ENCODE results near the gene ORAI2.
A peak's percentile ranks its signal among the peaks of the same experiment; 100 is the strongest.

ORAI2 gene

DNA sequence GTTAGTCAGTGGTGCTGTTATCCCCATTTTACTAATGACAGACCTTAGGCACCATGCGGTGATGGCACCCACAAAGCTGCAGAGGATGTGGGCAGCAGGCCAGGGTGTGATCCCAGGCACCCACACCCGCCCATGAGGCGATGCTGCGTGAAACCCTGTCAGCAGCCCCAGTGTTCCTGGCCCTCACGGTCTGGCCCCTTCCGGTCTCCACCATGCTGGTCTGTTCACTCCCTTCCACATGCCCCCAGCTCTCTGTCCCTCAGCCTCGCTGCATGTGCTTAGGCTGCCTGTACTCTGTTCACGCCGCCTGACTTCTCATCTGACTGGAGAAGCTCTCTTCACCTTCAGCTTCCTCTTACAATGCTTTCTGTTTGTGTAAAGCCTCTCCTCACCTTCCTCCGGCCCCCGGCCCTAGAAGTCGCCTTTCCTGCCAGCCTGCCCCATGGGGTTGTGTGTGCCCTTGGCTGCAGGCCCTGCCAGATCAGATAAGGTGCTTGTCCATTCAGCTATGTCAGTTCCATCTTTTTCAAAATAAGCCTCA lies 17.6 kb upstream of the ORAI2 start:
- DNase-seq, result peak; percentile 57 to 71

DNA sequence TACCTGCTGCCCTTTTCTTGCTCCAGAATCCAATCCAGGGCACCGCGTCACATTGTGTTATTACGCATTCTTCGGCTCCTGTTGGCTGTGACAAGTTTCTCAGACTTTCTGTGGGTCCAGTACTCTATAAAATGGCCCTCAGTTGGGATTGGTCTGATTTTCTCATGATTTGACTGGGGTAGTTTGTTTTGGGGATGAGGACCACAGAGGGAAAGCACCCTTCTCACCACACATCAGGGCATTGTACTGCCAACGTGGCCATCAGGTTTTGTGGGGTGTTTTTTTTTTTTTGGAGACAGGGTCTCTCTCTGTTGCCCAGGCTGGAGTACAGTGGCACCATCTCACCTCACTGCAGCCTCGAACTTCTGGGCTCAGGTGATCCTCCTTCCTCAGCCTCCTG lies 17.0 kb upstream of the ORAI2 start:
- no peak for DNase-seq

DNA sequence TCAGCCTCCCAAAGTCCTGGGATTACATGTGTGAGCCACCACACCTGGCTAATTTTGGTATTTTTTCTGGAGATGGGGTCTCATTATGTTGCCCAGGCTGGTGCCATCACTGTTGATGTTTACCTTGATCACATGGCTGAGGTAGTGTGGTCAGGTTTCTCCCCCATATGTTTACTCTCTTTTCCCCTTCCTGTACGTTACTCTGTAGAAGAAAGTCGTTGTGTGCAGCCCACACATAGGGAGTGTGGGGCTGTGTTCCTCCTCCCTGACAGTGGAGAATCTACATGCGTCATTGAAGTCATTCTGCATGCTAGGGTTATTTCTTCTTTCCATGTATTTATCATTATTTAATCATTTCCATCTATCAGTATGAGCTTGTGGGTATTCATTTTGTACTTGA lies 16.3 kb upstream of the ORAI2 start:
- no peak for DNase-seq

DNA sequence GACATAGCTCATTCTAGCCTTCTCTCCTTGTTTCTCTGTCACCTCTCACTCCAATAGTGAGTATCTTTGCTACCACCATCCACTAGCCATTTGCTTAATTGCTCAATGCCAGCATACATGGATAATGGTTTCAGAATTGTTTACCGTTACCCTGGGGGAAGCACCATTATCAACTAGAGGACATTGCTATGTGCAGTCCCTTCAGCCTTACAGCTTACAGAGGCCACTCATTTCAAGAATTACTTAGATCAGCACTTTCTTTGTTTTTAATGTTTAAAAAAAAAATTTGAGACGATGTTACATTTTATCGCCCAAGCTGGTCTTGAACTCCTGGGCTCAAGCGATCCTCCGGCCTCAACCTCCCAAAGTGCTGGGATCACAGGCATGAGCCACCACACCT lies 14.8 kb upstream of the ORAI2 start:
- no peak for DNase-seq

DNA sequence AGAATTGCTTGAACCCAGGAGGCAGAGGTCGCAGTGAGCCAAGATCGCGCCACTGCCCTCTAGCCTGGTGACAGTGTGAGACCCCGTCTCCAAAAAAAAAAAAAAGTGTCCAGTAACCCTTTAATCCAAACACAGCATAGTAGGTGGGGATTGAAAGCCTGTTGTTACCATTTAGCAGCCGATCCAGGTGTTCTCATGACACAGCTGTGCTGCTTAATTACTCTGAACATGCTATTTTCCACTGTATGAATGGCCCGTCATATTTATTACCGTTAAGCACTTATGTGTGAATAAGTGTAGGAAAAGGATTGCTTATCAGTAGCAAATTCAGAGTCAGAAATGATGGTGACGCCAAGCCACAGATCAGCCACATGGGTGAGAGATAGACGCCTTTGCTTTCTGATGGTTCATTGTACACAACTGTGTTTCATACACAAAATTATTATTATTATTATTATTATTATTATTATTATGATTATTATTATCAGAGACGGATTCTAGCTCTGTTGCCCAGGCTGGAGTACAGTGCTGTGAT lies 11.6 kb upstream of the ORAI2 start:
- DNase-seq, result no peak

DNA sequence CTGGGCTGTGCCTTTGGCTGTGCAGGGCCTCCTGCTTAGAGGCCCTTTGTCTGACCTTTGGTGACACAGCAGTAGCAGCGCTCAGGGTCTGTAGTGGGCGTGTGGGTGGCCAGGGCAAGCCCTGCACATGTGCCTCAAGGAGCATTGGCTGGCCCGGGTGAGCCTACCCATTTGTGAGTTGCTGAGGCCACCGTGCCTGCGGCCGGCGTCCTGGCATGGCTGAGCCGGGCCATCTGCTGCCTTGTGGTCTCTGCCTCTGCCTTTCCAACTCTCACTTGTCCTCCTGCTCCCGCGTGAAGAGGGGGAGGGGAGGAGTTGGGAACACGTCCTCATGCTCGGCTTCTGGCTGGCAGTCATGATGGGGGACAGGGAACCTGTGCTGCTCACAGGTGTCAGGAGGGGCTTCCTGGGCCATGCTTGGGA lies 9.2 kb upstream of the ORAI2 start:
- DNase-seq, result no peak

DNA sequence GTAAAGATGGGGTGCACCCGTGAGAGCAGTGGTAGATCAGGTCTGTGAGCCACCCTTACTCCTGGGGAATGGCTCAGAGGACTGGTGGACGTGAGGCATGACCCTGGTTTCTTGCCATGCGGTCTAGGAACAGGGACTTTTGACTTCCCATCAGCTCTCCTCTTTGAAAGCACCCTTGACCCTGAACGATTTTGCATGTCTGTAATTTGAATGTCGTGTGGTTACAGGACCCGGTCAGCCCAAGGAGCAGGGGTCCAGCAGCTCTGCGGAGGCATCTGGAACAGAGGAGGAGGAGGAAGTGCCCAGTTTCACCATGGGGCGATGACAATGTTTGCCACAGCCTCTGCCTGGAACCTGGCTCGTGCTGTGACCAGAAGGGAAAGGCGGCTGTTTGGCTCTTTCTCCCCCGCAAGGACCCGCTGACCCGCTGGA lies 8.6 kb upstream of the ORAI2 start:
- no peak for DNase-seq

DNA sequence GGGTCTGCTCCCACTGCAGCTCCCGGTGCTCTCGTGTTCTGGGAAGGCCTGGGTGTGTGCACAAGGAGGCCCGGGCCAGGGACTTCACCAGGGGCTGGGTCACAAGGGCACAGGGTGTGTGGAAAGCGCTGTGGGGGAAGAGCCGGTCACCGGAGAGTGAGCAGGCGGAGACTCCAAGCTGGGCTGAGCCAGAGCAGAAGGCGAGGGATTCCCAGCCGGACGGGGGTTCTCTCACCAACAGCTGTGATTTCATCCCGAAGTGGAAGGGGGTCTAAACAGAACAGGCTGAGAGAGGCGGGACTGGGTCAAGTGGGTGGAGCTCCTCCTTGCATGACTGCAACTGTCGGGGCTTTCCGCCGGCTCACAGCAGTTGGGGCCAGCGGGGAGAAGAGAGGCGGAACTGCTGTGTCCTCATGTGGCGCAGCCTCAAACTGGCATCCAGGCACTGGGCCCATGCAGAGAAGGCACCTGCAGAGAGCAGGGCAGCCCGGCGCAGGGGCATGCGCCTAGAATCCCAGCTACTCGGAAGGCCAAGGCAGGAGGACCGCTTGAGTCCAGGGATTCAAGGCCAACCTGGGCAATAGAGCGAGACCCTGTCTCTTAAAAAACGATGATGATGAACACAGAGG lies 7.6 kb upstream of the ORAI2 start:
- DNase-seq, result peak; percentile 80 to 86

DNA sequence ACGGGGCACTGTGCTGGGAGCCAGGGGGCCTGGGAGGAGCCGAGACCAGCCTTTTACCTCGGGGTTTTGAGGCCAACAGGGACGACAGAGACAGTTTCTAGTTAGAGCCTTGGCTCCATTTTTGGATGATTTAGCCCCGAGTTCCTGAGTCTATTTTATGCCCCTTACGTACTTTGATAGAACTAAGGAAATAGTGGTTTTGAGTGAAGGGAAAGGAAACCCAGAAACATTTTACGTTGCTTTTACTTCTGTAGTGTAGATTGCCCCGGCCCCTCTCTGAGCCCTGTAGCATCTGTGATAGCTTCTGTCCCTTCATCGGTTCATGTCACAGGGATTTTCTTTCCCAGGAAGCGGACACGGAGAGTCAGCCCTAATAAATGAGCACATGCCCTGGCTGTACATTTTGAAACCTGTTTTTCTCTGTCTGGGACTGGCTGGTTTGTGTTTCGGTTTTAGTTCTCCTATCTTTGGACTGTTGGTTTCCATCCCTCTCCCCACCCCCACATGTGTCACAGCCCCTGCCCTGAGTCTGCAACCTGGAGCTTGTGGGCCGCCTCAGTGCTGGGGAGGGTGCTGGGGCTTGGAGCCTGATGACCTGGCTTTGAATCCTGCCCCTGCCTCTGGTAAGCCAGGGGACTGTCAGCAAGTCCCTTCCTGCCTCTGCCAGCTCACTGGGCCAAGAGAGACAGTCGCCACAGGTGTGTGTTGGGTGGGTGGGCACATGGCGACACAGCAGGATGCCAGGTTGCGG lies 6.9 kb upstream of the ORAI2 start:
- peak; percentile 76 to 82 for DNase-seq

DNA sequence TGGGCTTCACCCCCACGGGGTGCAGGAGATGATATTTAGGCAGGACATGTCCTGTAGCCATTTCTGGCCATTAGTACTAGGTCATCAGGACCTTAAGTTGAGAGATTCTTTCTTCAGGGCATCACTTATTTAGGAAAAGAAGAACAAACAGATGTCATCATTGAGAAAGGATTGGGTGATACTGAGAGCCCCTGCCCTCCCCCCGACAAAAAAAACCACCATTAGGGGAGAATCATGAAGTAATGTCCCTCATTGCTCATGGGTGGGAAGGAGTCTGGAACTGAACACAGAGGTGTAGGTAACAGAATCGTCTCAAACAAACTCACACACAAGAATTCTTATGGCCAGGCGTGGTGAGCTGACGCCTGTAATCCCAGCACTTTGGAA lies 6.4 kb upstream of the ORAI2 start:
- DNase-seq, result no peak

DNA sequence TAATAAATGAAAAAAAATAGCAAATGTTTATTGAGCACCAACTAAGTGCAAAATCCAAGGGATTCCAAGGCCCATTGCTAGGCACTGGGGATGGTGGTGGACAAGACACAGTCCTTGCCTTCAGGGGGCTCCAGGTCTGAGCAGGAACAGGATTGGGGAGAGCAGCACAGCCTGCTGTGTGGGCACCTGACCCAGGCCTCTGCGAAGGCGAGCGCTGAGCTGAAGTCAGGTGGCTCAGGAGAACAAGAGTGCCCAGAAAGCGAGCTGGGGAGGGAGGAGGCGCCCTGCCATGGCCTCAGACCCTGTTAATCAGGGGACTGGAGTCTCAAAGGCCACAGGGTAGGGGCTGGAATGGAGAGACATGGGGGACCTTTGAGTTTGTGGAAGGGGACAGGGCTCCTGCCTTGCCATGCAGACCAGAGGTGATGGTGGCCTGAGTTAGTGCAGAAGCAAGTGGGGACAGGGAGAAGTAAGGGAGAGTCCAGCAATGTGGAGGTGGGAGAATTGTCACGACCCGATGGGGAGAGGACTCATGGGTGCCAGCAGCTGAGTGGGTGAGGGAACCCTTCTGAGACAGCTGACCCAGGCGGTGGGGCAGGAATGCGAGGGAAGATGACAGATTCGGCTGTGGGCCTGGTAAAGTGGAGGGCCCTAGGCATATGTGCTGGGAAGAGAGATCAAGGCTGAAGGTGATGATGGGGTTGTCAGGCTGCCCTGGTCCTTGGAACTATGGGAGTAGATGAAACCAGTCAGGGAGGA lies 4.1 kb upstream of the ORAI2 start:
- no peak for DNase-seq

DNA sequence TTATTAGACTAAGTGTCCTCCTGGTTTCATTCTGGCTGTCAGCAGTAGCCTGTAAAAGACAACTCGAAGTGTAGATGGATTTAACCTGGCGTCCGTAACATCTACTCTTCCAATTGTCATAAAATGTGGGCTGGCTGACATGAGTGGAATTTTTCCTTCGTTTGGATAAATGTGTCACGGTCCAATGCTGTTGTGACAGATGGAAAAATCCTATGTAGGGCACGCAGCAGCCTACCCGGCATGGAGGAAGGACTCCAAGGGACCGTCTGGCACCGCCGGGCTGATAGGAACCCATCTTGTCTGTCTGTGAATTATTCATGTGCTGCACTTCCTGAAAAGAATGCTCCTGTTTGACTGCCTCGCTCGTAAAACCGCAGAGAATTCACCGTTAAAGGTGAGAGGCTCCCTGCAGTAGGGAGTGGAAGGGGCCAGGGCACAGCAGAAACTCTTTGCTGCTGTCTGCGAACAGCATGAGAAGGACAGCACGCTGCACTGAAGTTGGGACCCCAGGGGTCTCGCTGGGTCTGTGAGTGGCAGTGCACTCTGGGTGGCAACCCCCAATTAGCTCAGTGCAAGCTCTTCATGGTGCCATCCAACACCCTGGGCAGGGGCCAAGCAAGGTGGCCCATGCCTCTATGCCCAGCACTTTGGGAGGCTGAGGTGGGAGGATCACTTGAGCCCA lies 1.6 kb upstream of the ORAI2 start:
- DNase-seq, result peak; percentile 46 to 49

DNA sequence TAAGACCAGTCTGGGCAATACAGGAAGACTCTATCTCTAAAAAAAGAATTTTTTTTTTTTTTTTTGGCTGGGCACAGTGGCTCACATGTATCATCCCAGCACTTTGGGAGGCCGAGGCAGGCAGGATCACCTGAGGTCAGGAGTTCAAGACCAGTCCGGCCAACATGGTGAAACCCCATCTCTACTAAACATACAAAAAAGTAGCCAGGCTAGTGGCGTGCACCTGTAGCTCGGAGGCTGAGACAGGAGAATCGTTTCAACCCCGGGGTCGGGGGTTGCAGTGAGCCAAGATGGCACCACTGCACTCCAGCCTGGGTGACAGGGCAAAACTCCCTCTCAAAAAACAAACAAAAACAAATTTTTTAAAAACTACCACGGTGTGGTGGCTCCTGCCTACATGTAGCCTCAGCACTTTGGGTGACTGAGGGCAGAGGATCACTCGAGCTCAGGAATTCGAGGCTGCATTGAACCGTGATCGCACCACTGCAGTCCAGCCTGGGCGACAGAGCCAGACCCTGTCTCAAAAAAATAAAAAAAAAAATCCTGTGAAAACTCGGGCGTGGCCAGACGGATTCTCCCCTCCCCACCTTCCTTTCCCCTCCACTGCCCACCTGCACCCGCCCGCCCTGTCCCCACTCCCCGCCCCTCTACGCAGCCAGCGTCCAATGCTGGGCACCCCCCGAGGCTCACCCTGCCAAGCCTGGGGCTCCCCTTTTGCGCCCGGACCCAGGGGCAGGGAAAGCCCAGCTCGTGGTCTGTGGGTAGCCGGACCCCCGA lies 745 bp upstream of the ORAI2 start:
- DNase-seq, result no peak

DNA sequence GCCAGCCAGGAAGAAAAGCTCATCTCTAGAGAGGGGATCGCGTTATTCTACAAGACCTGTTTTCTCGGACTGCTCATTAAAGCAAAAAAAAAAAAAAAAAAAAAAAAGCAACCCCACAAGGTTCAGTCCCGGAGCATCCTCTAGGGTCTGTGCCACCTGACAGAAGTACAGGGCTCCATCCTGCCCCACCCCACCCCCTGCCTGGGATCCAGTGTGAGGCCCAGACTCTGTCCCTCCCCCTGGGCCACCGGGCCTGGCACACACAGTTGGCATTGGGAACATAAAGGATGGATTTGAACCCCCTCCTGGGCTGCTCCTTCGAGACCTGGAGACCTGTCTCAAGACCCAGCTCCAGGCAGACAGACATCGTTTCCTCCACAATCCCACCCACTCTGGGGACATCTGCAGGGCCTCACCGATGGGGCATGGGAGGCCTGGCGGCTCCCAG lies 688 bp downstream of the ORAI2 start:
- peak in 1 of 2 donors; percentile 37 for DNase-seq

DNA sequence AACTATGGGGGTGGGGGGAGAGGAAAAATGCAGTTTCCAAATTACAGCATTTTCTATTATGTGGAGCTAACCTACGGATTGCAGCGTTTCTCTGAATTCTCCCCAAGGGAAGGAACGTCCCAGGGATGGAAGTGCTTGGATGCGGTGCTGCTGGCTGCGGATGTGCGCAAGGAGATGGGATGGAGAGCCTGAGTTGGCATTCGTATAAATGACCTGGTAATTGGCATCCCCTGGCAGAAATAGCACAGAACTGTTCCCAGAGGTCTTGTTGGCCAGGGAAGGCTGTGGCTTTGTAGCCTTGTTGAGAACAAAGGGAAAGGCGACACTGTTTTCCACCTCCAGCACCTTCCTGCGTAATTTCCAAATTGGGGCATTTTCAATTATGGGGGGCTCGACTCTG lies 2.7 kb downstream of the ORAI2 start:
- no peak for DNase-seq

DNA sequence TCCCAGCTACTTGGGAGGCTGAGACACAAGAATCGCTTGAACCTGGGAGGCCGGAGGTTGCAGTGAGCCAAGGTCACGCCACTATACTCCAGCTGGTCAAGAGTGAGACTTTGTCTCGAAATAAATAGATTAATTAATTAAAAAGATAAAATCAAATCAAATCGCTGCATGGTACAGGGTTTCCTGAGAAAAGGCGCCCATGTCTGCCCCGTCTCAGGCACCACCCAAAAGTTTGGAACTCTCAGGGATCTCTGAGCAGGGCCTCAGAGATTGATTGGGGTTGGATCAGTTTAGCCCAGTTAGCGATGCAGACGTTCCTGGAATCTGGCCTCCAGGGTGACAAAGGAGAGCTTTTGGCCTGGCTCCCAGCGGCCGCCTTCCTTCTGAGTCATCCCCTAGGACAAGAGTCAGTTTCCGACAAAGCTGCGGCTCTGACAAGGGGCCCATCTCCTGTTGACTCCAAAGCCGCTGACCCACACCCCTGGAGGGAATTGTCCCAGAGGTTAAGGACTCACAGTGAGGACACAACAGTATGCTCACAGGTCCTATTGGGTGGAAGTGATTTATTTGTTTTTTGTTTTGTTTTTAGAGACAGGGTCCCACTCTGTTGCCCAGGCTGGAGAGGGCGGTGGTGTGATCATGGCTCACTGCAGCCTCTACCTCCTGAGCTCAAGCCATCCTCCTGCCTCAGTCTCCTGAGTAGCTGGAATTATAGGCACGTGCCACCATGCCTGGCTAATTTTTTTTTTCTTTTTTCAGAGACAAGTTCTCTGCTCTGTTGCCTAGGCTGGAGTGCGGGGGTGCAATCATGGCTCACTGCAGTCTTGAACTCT lies 6.8 kb downstream of the ORAI2 start:
- no peak for DNase-seq

DNA sequence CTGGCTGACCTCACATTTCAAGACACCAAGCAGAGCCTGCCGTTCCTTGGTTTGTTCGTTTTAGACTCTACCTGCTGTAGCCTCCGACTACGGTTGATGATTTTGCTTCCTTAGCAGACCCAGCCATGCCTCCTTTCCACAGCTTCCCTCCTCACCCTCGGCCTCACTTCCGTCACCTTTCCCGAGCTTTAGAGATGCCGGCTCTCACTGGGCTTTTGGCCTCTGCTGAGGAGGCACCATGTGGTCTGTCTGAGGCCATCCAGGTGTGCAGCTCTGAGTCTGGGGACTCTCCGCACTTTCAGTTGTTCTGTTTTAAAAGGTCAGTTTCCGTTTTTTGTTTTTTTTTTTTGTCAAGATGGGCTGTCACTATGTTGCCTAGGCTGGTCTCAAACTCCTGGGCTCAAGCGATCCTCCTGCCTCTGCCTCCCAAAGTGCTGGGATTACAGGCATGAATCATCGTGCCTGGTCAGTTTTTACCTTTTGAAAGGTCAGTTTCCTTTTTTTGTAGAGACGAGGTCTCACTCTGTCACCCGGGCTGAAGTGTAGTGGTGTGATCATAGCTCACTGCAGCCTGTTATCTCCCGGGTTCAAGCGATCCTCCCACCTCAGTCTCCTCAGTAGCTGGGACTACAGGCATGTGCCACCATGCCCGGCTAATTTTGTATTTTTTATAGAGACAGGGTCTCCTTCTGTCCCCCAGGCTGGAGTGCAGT lies 11.7 kb downstream of the ORAI2 start:
- DNase-seq, result no peak

DNA sequence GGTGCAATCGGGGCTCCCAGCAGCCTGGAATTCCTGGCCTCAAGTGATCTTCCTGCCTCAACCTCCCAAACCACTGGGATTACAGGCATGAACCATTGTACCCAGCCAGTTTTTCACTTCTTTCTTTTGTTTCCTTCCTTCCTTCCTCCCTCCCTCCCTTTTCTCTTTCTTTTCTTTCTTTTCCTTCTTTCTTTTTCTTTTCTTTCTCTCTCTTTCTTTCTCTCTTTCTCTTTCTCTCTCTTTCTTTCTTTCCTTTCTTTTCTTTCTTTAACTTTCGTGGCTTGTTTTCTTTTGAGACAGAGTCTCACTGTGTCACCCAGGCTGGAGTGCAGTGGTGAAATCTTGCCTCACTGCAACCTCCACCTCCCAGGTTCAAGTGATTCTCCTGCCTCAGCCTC lies 12.3 kb downstream of the ORAI2 start:
- DNase-seq, result no peak

DNA sequence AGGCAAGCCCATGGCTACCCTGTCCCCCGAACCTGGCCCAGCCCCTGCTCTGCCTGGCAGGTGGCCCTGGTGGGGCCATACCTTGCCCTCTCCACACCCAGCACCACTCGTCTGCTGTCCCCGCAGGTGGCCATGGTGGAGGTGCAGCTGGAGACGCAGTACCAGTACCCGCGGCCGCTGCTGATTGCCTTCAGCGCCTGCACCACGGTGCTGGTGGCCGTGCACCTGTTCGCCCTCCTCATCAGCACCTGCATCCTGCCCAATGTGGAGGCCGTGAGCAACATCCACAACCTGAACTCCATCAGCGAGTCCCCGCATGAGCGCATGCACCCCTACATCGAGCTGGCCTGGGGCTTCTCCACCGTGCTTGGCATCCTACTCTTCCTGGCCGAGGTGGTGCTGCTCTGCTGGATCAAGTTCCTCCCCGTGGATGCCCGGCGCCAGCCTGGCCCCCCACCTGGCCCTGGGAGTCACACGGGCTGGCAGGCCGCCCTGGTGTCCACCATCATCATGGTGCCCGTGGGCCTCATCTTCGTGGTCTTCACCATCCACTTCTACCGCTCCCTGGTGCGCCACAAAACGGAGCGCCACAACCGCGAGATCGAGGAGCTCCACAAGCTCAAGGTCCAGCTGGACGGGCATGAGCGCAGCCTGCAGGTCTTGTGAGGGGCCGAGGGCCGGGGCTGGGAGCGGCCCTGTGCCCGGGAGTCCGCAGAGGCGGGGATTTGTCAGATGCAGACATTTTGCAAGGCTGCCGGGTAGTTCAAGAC lies 13.2 kb downstream of the ORAI2 start:
- DNase-seq, result no peak

DNA sequence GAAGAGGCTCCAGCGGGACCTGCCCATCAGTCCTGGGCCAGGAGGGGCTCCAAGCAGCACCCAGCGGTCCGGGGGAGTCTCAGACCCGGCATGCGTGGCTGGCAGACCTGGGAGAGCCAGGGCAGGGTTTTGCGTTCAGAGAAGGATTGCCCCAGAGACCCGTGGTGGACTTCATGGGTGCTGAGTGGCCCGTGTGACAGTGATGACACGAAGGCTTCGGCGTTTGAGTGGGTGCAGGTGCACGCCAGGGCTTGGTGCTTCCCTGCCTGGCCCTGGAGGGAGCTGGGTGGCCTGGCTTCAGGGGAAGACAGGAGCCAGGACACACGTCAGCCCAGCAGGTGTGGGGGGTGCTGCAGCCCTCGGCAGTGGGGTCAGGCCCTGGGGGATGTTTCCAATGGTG lies 13.9 kb downstream of the ORAI2 start:
- no peak for DNase-seq
